ENCODE results near the gene IL17REL.

IL17REL gene

DNA sequence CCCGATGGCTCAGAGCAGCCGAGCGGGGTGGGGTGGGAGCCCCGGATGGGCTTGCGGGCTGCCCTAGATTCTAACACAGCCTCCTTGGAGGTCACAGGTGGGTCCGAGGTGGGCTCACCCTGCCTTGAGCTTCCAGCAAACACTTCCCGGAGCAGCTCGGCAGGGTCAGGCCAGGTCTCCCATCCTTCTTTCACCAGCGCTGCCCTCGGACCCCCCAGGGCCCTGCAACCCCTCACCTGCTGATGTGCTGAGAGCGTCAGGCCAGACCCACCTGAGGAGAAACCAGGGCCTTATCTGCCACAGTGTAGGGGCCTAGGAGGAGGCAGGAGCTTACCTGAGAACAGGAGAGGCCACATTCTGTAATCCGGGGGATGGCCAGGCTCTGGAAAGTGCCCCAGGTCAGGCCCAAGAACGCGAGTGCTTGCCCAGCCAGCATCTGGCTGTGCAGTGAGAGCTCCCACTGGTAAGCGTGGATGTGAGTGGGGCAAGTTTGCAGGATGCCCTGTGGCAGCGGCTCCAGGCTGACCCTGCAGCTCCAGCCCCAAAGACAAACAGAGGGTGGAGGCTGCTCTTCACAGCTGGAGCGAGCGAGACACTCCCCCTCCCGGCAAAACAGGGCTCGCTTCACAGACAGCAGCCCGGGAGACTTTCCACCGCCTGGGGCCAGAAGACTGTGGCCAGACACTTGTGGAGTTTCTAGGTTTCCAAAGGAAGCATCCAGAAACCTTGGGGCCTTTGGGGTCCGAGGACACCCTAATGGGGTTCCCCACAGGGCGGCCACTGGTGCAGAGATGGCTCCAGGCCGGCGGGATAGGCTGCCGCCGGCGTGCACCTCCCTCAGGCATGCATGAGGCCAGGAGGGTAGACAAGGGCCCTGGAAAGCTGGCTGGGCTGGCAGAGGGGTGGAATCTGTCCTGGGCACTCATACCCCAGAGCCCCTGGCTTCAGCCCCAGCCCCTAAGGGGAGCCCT is at the start of gene IL17REL:
IL17REL (minus strand) TSS at position 555 of the 971 bp plus-strand sequence; CDS start at position 436, 119 bp downstream.
- DNase-seq: no peak

DNA sequence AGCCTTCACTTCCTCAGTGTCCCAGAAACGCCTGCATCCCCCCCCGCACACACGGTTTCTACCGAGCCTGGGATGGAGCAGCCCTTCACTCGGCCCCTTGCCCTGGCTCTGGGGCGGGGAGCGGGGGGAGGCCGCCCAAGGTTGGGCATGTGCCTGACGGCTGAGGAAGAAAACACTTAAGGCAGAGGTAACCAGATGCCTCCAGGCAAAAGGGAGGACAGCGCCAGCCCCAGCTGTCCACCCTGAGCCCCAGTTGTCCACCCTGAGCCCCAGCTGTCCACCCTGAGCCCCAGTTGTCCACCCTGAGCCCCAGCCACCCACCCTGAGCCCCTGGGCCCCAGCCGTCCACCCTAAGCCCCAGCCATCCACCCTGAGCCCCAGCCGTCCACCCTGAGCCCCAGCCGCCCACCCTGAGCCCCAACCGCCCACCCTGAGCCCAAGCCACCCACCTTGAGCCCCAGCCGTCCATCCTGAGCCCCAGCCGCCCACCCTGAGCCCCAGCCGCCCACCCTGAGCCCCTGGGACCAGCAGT is 49.3 kb upstream of the IL17REL start:
- no peak for DNase-seq

DNA sequence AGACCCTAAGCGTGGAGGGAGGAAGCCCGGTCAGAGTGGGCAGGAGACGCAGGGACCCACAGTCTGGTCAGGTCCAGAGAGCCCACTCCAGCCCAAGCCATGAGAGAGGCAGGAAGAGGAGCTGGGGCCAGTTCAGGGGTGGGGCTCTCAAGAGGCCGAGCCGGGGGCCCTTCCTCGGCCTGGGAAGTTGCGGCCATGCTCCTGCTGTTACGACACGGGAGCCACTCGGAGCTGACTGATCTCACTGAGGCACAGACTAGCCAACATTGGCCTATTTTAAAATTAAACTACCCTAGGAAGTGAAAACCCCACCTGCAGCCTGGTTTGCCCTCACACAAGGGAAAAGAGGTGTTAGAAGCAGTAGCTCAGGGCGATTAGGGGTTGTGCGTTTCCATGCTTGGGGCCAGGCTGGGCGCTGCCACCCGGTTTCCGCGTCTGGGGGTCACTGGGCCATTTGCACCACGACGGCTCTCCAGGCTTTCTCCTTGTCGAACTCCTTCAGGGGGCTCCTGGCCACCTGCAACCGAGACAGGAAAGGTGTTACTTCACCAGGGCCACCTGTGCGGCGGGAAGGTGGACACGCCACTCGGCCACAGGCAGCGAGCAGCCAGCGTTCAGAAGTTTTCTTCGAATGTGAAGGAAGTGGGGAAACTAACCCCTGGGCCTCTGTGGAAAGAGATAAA is 48.7 kb upstream of the IL17REL start:
- DNase-seq: no peak

DNA sequence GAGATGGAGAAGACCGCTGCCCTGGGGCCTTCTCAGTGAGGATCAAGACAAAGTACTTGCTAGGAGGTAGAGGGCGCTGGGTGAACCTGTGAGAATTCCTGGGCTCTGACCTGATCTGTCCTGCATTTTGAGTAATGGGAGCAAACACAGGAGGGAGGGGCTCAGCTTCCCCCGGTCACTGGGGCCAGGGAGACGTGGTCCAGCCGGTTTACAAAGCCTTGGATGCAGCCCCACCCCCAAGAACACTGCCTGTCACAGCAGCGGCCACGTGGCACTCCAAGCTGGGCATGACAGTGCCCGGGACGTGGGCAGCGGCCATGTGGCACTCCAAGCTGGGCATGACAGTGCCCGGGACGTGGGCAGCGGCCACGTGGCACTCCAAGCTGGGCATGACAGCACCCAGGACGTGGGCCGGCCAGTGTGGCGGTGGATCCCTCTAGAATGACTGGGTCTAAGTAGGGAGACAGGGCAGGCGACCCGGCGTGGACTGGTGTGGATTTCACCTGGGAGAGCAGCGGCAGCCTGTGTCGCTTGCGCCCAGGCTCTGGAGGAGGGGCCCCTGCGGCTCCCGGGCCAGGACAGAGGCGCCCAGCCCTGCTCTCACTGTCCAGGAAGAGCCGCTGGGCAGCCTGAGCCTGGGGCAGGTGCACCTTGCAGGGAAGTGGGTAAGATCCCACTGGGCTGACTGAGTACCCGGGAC is 48.0 kb upstream of the IL17REL start:
- DNase-seq: no peak

DNA sequence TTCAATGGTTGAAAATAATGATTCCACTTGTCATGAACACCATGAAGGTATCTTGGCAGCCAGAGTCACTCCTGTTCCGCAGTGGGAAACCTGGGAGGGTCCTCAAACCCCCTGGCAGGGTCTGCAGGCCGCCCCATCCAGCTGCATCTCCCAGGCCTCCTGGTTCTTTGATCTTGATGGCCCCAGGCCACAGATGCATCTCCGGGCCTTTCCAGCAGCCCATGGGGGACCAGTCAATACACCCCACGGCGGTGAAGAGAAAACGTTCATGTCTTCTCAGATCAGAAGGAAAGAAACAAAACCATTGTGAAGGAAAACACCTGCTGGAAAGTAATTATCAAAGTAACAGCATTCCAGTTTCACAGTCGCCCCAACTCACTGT is 47.3 kb upstream of the IL17REL start:
- DNase-seq: no peak

DNA sequence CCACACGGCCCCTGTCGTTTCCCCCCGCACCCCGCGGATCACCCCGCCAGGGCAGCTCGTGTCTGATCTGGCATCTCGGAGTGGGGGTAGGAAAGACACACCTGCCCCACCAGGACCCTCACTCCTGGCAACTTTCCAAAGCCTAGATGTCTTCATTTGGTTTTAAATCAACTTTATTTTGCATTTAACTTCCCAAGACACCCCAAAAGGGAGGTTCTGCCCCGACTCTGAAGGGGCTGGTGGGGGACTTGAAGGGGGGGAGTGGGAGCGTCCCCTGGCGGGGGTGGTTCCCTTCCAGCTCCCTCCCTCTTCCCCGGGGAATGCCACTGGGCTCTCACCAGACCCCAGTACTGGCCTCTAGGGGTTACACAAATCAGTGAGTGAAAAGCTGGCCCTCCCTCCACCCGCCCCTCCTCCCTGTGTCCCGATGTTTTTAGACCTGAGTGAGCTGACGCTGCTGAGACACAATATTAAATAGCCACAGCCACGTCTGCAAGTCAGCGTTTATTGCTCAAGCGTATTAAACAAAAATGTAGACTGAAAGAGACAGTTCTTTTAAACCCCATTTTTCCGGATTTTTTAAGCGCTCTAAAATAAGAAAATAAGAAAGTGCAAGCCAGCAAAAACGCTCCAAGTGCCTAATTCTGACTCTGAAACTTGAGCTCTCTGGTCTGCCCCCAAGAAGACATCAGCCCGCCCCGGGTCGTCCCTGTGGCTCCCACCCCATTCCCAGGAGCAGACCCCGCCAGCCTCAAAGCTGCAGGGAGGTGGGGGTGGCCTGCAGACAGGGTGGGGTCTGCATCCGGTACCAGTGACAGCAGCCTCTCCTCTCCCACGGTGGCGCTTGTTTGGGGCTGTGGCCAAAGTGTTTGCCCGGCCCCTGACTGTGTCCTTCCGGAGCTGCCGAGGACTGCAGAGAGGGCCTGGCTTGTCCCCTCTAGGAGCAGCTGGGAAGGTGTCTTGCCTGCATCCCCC is 46.6 kb upstream of the IL17REL start:
- no peak for DNase-seq

DNA sequence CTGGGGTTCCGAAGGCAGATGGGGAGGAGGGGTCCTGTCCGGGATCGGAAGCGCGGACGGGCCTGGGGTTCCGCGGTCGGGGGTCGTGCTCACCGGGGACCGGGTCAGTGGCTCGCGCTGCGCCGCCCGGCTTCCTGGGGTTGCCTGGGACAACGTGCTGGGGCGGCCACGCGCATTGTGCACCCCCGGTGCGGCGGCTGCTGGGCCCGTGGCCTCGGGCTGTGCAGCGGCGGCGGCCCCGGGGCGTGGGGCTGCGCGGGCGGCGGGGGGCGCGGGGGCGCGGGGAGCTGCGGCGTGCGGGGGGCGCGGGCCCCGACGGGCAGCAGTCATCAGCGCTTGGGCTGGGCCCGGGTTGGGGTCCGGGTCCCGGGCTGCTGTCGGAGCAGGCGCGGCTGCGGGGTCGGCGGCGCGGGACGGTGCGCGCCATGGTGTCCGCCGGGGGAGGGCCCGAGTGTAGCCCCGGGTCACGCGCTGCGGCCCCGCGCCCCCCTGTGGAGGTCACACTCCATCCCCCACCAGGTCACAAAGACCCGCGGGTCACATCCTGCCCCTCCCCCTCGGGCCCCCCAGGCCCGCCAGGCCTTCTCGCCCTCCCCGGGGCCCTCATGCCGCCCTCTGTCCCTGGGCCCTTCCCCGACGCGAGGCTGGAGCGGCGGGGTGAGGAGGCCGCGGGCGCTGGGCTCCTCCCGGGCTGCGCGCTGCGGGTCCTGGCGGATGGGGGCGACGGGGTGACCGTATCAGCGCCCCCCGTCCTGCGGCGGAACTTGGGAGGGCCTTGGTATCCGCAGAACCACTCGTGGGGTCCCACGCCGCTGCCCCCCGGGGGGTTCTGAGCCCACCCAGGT is 45.7 kb upstream of the IL17REL start, which contains the start of gene TTLL8:
TTLL8 (minus strand) TSS at position 238 of the 845 bp plus-strand sequence.
- DNase-seq: no peak

DNA sequence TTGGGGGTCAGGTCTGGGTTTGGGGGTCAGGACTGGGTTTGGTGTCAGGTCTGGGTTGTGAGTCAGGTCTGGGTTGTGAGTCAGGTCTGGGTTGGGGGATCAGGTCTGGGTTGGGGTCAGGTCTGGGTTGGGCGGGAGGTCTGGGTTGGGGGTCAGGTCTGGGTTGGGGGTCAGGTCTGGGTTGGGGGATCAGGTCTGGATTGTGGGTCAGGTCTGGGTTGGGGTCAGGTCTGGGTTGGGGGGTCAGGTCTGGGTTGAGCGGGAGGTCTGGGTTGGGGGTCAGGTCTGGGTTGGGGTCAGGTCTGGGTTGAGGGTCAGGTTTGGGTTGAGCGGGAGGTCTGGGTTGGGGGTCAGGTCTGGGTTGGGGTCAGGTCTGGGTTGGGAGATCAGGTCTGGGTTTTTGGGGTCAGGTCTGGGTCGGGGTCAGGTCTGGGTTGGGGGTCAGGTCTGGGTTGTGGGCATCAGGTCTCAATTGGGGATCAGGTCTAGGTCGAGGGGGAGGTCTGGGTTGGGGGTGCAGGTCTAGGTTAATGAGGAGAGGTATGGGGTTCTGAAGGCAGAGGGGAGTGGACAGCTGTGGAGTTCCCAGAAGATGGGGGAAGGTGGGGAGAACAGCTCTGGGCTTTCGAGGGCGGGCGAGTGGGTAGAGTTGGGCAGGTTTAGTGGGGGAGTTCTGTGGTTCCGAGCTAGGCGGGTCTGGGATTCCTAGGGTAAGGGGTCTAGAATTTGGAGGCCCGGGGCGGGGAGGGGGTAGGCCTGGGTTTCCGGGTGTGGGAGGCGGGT is 44.9 kb upstream of the IL17REL start:
- no peak for DNase-seq

DNA sequence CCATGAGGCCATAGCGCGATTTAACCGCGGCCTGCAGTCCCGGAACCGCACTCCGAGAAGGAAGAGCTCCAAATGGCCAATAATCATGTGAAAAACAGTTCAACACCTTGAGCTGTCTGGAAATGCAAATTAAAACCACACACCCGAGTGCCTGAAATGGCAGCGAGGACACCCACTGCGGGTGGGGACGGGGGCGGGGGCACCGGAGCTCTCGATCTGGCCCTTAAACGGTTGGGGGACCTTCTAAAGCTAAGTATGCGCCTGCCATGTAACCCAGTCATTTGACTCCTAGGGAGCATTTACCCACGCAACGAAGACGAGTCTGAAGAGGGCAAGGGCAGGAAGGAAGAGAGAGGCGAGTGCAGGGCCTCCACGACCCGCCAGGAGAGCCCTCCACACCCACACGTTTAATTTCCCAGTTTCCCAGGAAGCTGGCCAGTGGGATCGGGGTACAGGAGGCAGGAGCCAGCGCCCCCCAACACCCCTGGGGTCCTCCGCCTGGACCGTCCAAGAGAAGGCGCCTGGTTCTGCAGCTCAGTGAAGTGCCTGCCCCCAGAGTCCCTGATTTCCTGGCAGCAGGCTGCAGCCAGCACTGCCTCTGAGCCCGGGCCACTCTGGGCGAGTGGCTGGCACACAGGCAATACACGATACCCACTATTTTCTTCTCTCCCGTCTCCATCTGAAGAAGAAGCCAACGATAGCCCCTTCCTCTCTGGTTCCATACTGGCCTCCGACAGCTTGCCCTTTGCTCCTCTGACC is 43.8 kb upstream of the IL17REL start:
- no peak for DNase-seq

DNA sequence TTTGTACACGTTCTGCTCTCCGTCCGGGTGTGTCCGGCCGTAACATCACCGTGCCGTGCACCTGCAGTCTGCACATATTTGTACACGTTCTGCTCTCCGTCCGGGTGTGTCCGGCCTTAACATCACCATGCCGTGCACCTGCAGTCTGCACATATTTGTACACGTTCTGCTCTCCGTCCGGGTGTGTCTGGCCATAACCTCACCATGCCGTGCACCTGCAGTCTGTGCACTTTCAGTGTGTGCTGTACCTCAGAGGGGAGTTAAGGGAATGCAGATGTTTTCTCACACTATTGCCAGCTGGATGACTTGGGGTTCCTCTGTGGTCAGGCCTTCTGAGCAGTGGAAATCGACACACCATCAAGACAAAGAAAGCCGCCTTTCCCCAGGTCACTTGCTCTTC is 41.3 kb upstream of the IL17REL start:
- no peak for DNase-seq

DNA sequence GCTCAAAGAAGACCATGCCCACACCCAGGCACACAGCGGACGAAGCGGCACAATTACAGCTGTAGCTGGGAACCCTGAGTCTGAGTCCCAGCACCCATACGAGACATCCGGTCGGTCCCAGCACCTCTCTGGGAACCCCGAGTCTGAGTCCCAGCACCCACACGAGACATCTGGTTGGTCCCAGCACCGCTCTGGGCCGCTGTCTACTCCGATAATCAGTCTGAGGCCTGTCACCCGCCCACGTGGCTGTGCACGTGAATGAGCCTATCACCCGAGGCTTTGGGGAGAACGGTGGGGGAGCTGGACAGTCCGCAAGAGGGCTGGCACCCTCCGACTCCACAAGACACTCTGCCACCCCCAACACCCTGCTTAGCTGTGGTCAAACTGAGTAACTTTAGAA is 39.4 kb upstream of the IL17REL start:
- no peak for DNase-seq

DNA sequence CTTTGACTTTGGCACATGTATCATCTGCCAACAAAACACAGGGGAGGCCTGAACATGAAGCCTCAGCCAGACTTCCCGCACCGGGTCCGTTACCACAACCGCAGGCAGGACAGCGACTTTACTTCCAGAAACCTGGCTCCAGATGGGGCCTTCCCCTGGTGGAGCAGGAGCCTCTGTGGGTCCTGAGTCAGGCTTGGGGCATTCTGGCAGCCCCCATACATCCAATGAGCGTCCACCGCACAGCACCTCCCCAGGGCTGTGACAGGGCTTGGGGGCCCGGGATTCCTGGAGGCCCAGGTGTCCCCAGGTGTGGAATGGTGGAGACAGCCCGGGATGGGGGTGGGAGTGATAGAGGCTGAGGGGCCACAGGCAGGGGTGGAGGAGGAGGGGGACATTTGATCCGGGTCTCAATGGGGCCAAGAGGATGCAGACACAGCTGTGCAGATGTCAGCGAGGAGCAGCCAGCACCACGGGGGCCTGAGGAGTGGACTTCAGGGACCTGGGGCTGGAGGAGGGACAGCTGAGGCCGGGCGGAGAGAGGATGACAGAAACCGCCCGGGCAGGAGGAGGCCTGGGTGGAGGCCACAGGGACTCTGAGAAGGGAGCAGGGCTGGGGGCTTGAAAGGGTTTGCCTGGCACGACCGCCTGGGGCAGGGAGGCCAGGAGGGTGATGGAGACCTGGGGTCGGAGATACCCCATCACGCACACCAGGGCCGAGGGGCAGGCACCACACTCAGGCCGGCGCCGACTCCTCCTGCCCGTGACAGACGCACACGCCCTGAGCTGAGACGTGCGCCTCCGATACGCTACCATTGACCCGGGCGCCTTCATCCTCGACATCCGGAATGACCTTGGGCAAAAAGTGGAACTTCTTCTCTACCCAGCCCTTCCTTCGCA is 37.0 kb upstream of the IL17REL start:
- DNase-seq: no peak

DNA sequence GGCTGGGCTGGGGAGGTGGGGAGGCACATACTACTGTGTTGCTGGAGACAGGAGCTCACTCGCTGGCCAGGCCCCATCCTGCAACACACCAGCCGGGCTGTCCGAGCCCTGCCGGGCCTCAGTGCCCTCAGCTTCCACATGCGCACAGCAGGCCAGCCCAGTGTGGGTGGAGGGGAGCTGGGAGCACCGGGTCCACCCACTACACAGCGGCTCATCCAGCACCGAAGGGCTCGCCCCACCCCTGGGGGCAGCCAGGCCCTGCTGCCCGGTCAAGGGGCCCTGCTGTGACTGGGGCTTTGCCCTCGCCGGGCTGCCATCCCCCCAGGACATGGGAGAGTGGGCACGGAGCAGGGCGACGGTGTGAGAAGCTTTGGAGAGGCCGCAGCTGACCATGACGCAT is 36.3 kb upstream of the IL17REL start:
- no peak for DNase-seq

DNA sequence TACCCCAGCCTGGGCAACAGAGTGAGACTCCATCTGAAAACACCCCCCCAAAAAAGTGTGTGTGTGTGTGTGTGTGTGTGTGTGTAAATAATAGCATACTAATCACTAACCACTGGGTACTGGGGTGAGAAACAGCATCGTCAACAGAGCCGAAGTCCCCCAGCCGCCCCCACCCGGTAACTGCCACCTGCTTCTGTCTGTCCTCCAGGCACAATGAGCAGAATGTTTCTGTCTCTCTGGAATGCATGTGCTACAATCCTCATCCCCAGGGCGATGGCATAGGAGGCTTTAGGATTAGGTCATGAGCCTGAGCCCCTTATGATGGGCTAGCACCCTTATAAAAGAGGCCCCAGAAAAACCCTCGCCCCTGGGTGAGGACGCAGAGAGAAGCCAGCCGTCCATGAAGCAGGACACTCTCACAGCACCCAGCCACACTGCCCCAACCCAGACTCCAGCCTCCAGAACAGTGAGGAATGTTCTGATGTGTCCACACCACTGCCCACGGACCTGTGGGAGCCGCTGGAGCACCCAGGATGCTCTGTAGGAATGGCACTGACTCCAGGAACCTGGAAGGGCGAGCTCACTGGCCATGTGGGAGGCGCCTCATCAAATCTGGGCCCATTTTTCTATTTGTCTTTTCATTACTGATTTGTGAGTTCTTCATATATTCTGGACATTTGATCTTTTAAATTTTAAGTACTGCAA is 35.6 kb upstream of the IL17REL start:
- DNase-seq: peak; percentile 16

DNA sequence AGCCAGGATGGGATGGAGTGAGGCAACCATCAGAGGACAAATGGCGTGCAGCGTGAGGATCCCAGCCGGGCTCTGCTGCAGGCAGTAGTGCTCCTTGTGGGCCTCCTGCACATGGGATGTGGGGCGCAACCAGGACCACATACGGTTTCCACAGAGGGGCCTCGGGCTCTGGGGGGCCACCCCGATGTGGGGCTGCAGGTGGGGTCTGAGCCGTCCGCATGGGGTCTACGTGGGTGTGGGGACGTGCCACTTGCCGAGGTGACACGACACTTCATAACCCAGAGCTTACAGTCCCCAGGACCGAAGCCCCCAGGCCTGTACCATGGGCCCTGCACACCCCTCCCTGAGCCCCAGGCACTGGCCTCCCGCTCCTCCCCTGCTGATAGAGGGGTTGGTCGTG is 34.8 kb upstream of the IL17REL start:
- DNase-seq: no peak

DNA sequence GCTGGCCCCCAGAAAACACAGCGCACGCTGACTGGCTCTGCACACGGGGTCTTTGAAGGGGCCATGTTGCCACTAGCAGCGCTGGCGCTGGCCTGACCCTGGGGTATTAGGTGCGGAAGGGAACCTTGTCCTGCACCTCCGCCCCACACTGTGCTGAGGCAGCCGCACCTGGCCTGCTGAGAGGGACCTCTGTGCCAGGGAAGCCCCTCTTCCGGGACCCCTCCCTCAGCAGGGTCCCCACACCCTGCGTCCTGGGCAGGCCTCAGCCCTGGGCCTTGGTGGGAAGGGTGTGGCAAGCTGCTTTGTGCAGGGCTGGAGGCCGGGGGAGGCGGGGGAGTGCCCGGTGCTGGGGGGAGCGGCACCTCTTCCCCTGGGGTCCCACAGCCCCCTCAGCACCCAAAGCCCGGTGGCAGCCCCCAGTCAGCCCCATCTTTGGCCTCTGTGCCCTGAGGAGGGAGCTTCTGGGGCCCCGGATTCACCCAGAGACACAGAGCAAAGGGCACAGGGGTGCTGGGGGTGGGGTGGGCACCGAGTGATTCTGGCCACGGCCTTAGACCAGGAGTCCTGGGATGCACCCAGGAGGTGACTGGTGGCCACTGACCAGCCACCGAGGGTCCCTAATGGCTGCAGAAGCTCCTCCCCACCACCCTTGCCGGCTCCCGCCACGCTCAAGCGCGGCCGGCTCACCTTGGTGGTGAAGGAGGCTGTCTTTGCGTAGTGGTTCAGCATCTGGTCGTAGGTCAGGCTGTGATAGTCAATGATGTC is 34.1 kb upstream of the IL17REL start:
- no peak for DNase-seq

DNA sequence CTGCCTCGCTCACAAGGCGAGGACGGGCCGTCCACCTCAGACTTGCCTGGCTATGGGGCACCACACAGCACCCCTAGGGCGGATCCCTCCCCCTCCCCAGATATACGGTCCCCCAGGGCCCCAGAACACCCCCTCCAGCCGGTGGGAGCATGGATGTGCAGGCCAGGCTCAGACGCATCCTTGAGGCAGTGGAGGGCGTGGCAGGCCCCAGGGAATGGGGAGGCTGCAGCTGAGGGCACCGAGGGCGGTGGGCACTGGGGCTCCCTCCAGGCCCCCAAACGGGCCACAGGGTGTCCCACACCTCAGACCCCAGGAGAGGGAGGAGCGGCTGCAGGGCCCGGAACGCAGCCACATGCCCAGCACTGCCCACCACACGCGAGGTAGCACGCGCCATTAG is 33.5 kb upstream of the IL17REL start:
- no peak for DNase-seq
